Stimulated activated CD4-positive, alpha-beta T cell treated with anti-CD3 and anti-CD28 coated beads, Interleukin-1b, Interleukin-23, amount 100 ng/mL, for 24 hours (primary cell): ENCODE results near the gene TMPRSS11A.

Source experiments
- DNase-seq, 4 experiments: peaks; one replicate each; pipeline ENCODE4 v3.0.0-alpha.2; 2020; ENCODE audit warnings: low read depth in 4 of 4, low spot score in 1 of 4

TMPRSS11A gene

GRCh38 chr4:67915400-67915966 lies 47.8 kb downstream of the TMPRSS11A start:
- no peak for DNase-seq

GRCh38 chr4:67912080-67912479 lies 51.2 kb downstream of the TMPRSS11A start:
- DNase-seq = no peak

- no peak for DNase-seq
Measured at GRCh38 chr4:67911638-67912037, 51.7 kb downstream of the TMPRSS11A start.

- no peak for DNase-seq
Measured at GRCh38 chr4:67911141-67911540, 52.2 kb downstream of the TMPRSS11A start.

- DNase-seq = no peak
Measured at GRCh38 chr4:67910585-67910905, 52.7 kb downstream of the TMPRSS11A start.

- DNase-seq = no peak
Measured at GRCh38 chr4:67909905-67910584, 53.2 kb downstream of the TMPRSS11A start.

- no peak for DNase-seq
Measured at GRCh38 chr4:67907650-67908049, 55.6 kb downstream of the TMPRSS11A start.

GRCh38 chr4:67899096-67899495 lies 64.2 kb downstream of the TMPRSS11A start:
- no peak for DNase-seq

GRCh38 chr4:67897686-67898085 lies 65.6 kb downstream of the TMPRSS11A start:
- no peak for DNase-seq

- no peak for DNase-seq
Measured at GRCh38 chr4:67896421-67897065, 66.8 kb downstream of the TMPRSS11A start.

- no peak for DNase-seq
Measured at GRCh38 chr4:67894659-67895058, 68.6 kb downstream of the TMPRSS11A start.

GRCh38 chr4:67892905-67893304 lies 70.4 kb downstream of the TMPRSS11A start:
- DNase-seq = no peak

GRCh38 chr4:67892253-67892652 lies 71.0 kb downstream of the TMPRSS11A start:
- DNase-seq = no peak

GRCh38 chr4:67891645-67892044 lies 71.6 kb downstream of the TMPRSS11A start:
- DNase-seq = no peak

- DNase-seq = no peak
Measured at GRCh38 chr4:67886281-67886680, 77.0 kb downstream of the TMPRSS11A start.

GRCh38 chr4:67885762-67886161 lies 77.5 kb downstream of the TMPRSS11A start:
- DNase-seq = no peak

- no peak for DNase-seq
Measured at GRCh38 chr4:67884701-67885100, 78.6 kb downstream of the TMPRSS11A start.

- no peak for DNase-seq
Measured at GRCh38 chr4:67883902-67884301, 79.4 kb downstream of the TMPRSS11A start, which contains the start of gene TMPRSS11D. Gene TMPRSS11D, minus strand, starts transcription at chr4:67884002. Its CDS starts 69 bp downstream, at chr4:67883933.

- no peak for DNase-seq
Measured at GRCh38 chr4:67883458-67883857, 79.8 kb downstream of the TMPRSS11A start.

- DNase-seq = no peak
Measured at GRCh38 chr4:67880866-67881610, 82.3 kb downstream of the TMPRSS11A start.

- DNase-seq = no peak
Measured at GRCh38 chr4:67879486-67879885, 83.8 kb downstream of the TMPRSS11A start.

GRCh38 chr4:67877086-67877485 lies 86.2 kb downstream of the TMPRSS11A start:
- DNase-seq = no peak
